Activated naive CD4-positive, alpha-beta T cell treated with anti-CD3 and anti-CD28 coated beads, Interleukin-2, amount 50 U/mL, for 24 hours (primary cell): ENCODE data around the gene METAP2.
"Not testable (repeated sequence)": the region's sequence is repeated elsewhere in the genome, so short reads cannot be mapped to it uniquely, and the experiment has no call there.

Source experiments
- H3K27ac Mint-ChIP-seq: one replicate; pipeline ENCODE4 v1.8.0; 2021; ENCODE audit warnings: mild to moderate bottlenecking, mixed read lengths
- H3K27me3 Mint-ChIP-seq: one replicate; pipeline ENCODE4 v1.8.0; 2021; ENCODE audit warnings: mixed read lengths
- H3K36me3 Mint-ChIP-seq: one replicate; pipeline ENCODE4 v1.8.0; 2021; ENCODE audit warnings: mixed read lengths
- H3K4me1 Mint-ChIP-seq: one replicate; pipeline ENCODE4 v1.8.0; 2021; ENCODE audit warnings: mixed read lengths
- H3K4me3 Mint-ChIP-seq: one replicate; pipeline ENCODE4 v1.8.0; 2021; ENCODE audit warnings: mild to moderate bottlenecking, mixed read lengths
- H3K9me3 Mint-ChIP-seq: one replicate; pipeline ENCODE4 v1.8.0; 2021; ENCODE audit warnings: mixed read lengths

The METAP2 gene

GRCh38 chr12:95473884-95474659 lies at the start of gene METAP2:
Gene METAP2 (plus strand): TSS chr12:95474152. CDS start chr12:95474180, 28 bp downstream.
- Mint-ChIP-seq H3K9me3 (no peaks in the 10 kb centered on the region), H3K36me3 (peaks cover 18% of the 10 kb centered on the region), H3K27ac (peak within 1 kb of the TSS; percentile 100), H3K4me1 (peaks cover 65% of the 10 kb centered on the region), H3K27me3 (no peaks in the 10 kb centered on the region), H3K4me3 (peak within 1 kb of the TSS; percentile 100)

GRCh38 chr12:95424271-95424994 lies 49.5 kb upstream of the METAP2 start:
- Mint-ChIP-seq H3K36me3 (no peaks in the 10 kb centered on the region), H3K4me1 (peaks cover 19% of the 10 kb centered on the region), H3K9me3 (no peaks in the 10 kb centered on the region), H3K27me3 (no peaks in the 10 kb centered on the region), H3K27ac (no peak overlapping the region), H3K4me3 (no peak overlapping the region)

- peak overlapping the region; percentile 59 for H3K27ac Mint-ChIP-seq
- no peaks in the 10 kb centered on the region for H3K27me3 Mint-ChIP-seq
- no peak overlapping the region for H3K4me3 Mint-ChIP-seq
- H3K36me3 Mint-ChIP-seq: peaks cover 1% of the 10 kb centered on the region
- H3K4me1 Mint-ChIP-seq: peaks cover 19% of the 10 kb centered on the region
- H3K9me3 Mint-ChIP-seq: no peaks in the 10 kb centered on the region
These were observed 44.8 kb upstream of the METAP2 start for GRCh38 chr12:95429172-95429510.

- peaks cover 19% of the 10 kb centered on the region for H3K4me1 Mint-ChIP-seq
- no peaks in the 10 kb centered on the region for H3K9me3 Mint-ChIP-seq
- H3K4me3 Mint-ChIP-seq: no peak overlapping the region
- H3K27ac Mint-ChIP-seq: no peak overlapping the region
- peaks cover 1% of the 10 kb centered on the region for H3K36me3 Mint-ChIP-seq
- no peaks in the 10 kb centered on the region for H3K27me3 Mint-ChIP-seq
These were observed 42.8 kb upstream of the METAP2 start for GRCh38 chr12:95431120-95431519.

- no peak overlapping the region for H3K27ac Mint-ChIP-seq
- H3K36me3 Mint-ChIP-seq: peaks cover 1% of the 10 kb centered on the region
- no peaks in the 10 kb centered on the region for H3K9me3 Mint-ChIP-seq
- no peaks in the 10 kb centered on the region for H3K27me3 Mint-ChIP-seq
- H3K4me3 Mint-ChIP-seq: no peak overlapping the region
- no peaks in the 10 kb centered on the region for H3K4me1 Mint-ChIP-seq
These were observed 38.6 kb upstream of the METAP2 start for GRCh38 chr12:95435355-95435754.

GRCh38 chr12:95437565-95437964 lies 36.4 kb upstream of the METAP2 start:
- Mint-ChIP-seq H3K4me3 (no peak overlapping the region), H3K4me1 (no peaks in the 10 kb centered on the region), H3K9me3 (no peaks in the 10 kb centered on the region), H3K36me3 (no peaks in the 10 kb centered on the region), H3K27ac (no peak overlapping the region), H3K27me3 (no peaks in the 10 kb centered on the region)

- Mint-ChIP-seq H3K9me3 (no peaks in the 10 kb centered on the region), H3K4me3 (no peak overlapping the region), H3K4me1 (no peaks in the 10 kb centered on the region), H3K36me3 (no peaks in the 10 kb centered on the region), H3K27ac (no peak overlapping the region), H3K27me3 (no peaks in the 10 kb centered on the region)
These were observed 34.3 kb upstream of the METAP2 start for GRCh38 chr12:95439461-95440230.

GRCh38 chr12:95440401-95440800 lies 33.6 kb upstream of the METAP2 start:
- Mint-ChIP-seq H3K4me3 (no peak overlapping the region), H3K36me3 (no peaks in the 10 kb centered on the region), H3K4me1 (no peaks in the 10 kb centered on the region), H3K9me3 (no peaks in the 10 kb centered on the region), H3K27me3 (no peaks in the 10 kb centered on the region), H3K27ac (no peak overlapping the region)

- Mint-ChIP-seq H3K27ac (no peak overlapping the region), H3K4me1 (peaks cover 7% of the 10 kb centered on the region), H3K36me3 (no peaks in the 10 kb centered on the region), H3K9me3 (no peaks in the 10 kb centered on the region), H3K4me3 (no peak overlapping the region), H3K27me3 (peaks cover 12% of the 10 kb centered on the region)
These were observed 30.5 kb upstream of the METAP2 start for GRCh38 chr12:95443459-95443858.

- H3K27me3 Mint-ChIP-seq: peaks cover 18% of the 10 kb centered on the region
- not testable (repeated sequence) for H3K36me3 Mint-ChIP-seq, H3K4me1 Mint-ChIP-seq, H3K27ac Mint-ChIP-seq, H3K9me3 Mint-ChIP-seq, H3K4me3 Mint-ChIP-seq
These were observed 28.9 kb upstream of the METAP2 start for GRCh38 chr12:95445099-95445498.

GRCh38 chr12:95445884-95446505 lies 28.0 kb upstream of the METAP2 start:
- Mint-ChIP-seq H3K4me3 (no peak overlapping the region), H3K27me3 (peaks cover 18% of the 10 kb centered on the region), H3K36me3 (no peaks in the 10 kb centered on the region), H3K4me1 (peaks cover 7% of the 10 kb centered on the region), H3K9me3 (no peaks in the 10 kb centered on the region), H3K27ac (no peak overlapping the region)

GRCh38 chr12:95446506-95446900 lies 27.4 kb upstream of the METAP2 start:
- H3K36me3 Mint-ChIP-seq: no peaks in the 10 kb centered on the region
- peak overlapping the region; percentile 39 for H3K4me3 Mint-ChIP-seq
- H3K27ac Mint-ChIP-seq: no peak overlapping the region
- H3K27me3 Mint-ChIP-seq: peaks cover 18% of the 10 kb centered on the region
- no peaks in the 10 kb centered on the region for H3K9me3 Mint-ChIP-seq
- peaks cover 7% of the 10 kb centered on the region for H3K4me1 Mint-ChIP-seq

- not testable (repeated sequence) for H3K4me3 Mint-ChIP-seq, H3K36me3 Mint-ChIP-seq, H3K9me3 Mint-ChIP-seq, H3K27ac Mint-ChIP-seq, H3K4me1 Mint-ChIP-seq
- H3K27me3 Mint-ChIP-seq: peaks cover 18% of the 10 kb centered on the region
These were observed 24.3 kb upstream of the METAP2 start for GRCh38 chr12:95449656-95450055.

GRCh38 chr12:95452501-95452900 lies 21.5 kb upstream of the METAP2 start:
- H3K36me3 Mint-ChIP-seq, H3K4me1 Mint-ChIP-seq: not testable (repeated sequence)

GRCh38 chr12:95453881-95454280 lies 20.1 kb upstream of the METAP2 start:
- not testable (repeated sequence) for H3K27me3 Mint-ChIP-seq, H3K27ac Mint-ChIP-seq, H3K4me1 Mint-ChIP-seq, H3K9me3 Mint-ChIP-seq, H3K36me3 Mint-ChIP-seq, H3K4me3 Mint-ChIP-seq

More at GRCh38 chr12:95452501-95452900, 21.5 kb upstream of the METAP2 start:
- H3K4me3 Mint-ChIP-seq, H3K27ac Mint-ChIP-seq, H3K9me3 Mint-ChIP-seq: not testable (repeated sequence)
- peaks cover 11% of the 10 kb centered on the region for H3K27me3 Mint-ChIP-seq
